Effector memory CD4-positive, alpha-beta T cell (primary cell): ENCODE results near the gene SGTA.

Experiments used
- DNase-seq, 3 donors: peaks; one replicate each; pipeline ENCODE4 v3.0.0-alpha.2; 2020
- H3K27ac ChIP-seq: 2 replicates; pipeline ENCODE4 v1.7.0; 2013; ENCODE audit warnings: mild to moderate bottlenecking, low read length, moderate library complexity; ENCODE audit not compliant: insufficient read depth, poor library complexity, severe bottlenecking
- H3K27me3 ChIP-seq: replicated peaks from 2 replicates; pipeline ENCODE4 v1.7.0; 2013; ENCODE audit warnings: mild to moderate bottlenecking, low read length; ENCODE audit not compliant: insufficient read depth, control insufficient read depth, poor library complexity, severe bottlenecking
- H3K36me3 ChIP-seq: 2 replicates; pipeline ENCODE4 v1.7.0; 2013; ENCODE audit warnings: mild to moderate bottlenecking, low read length, moderate library complexity; ENCODE audit not compliant: control insufficient read depth, insufficient read depth
- H3K4me1 ChIP-seq: 2 replicates; pipeline ENCODE4 v1.7.0; 2013; ENCODE audit warnings: low read length, mild to moderate bottlenecking; ENCODE audit not compliant: control insufficient read depth, insufficient read depth, poor library complexity, severe bottlenecking
- H3K4me3 ChIP-seq: 2 replicates; pipeline ENCODE4 v1.7.0; 2013; ENCODE audit warnings: low read length, low read depth, mild to moderate bottlenecking; ENCODE audit not compliant: insufficient read depth, poor library complexity, severe bottlenecking
- H3K9me3 ChIP-seq: 2 replicates; pipeline ENCODE4 v1.7.0; 2013; ENCODE audit warnings: mild to moderate bottlenecking, low read length, moderate library complexity; ENCODE audit not compliant: control insufficient read depth

The SGTA gene

GRCh38 chr19:2780284-2780683 is 2.8 kb downstream of the SGTA start:
- Histone ChIP-seq H3K27ac (no peak overlapping the region), H3K36me3 (peaks cover 6% of the 10 kb centered on the region), H3K4me3 (no peak overlapping the region), H3K4me1 (peaks cover 23% of the 10 kb centered on the region), H3K27me3 (no peaks in the 10 kb centered on the region), H3K9me3 (no peaks in the 10 kb centered on the region)
- DNase-seq: no peak

GRCh38 chr19:2779121-2779740 is 3.8 kb downstream of the SGTA start:
- DNase-seq: no peak
- Histone ChIP-seq H3K9me3 (no peaks in the 10 kb centered on the region), H3K36me3 (peaks cover 6% of the 10 kb centered on the region), H3K27ac (no peak overlapping the region), H3K4me3 (no peak overlapping the region), H3K27me3 (no peaks in the 10 kb centered on the region), H3K4me1 (peaks cover 22% of the 10 kb centered on the region)

GRCh38 chr19:2777952-2778683 is 5.0 kb downstream of the SGTA start:
- no peak overlapping the region for H3K27ac ChIP-seq
- no peak overlapping the region for H3K4me3 ChIP-seq
- H3K36me3 ChIP-seq: peaks cover 6% of the 10 kb centered on the region
- no peaks in the 10 kb centered on the region for H3K9me3 ChIP-seq
- no peak for DNase-seq
- peaks cover 17% of the 10 kb centered on the region for H3K4me1 ChIP-seq
- no peaks in the 10 kb centered on the region for H3K27me3 ChIP-seq

- Histone ChIP-seq H3K27ac (peak overlapping the region; percentile 74), H3K4me3 (peak overlapping the region; percentile 20), H3K9me3 (no peaks in the 10 kb centered on the region), H3K36me3 (peaks cover 9% of the 10 kb centered on the region), H3K27me3 (no peaks in the 10 kb centered on the region), H3K4me1 (peaks cover 10% of the 10 kb centered on the region)
- DNase-seq: peak; percentile 46 to 60 (median 47)
These were observed 7.3 kb downstream of the SGTA start for GRCh38 chr19:2775556-2776430.

GRCh38 chr19:2774953-2775555 is 8.0 kb downstream of the SGTA start:
- Histone ChIP-seq H3K4me3 (no peak overlapping the region), H3K9me3 (no peaks in the 10 kb centered on the region), H3K36me3 (peaks cover 9% of the 10 kb centered on the region), H3K27ac (peak overlapping the region; percentile 74), H3K27me3 (no peaks in the 10 kb centered on the region), H3K4me1 (peaks cover 10% of the 10 kb centered on the region)
- no peak for DNase-seq

GRCh38 chr19:2774083-2774679 is 8.9 kb downstream of the SGTA start:
- no peak for DNase-seq
- Histone ChIP-seq H3K36me3 (peaks cover 10% of the 10 kb centered on the region), H3K27ac (no peak overlapping the region), H3K4me1 (peaks cover 10% of the 10 kb centered on the region), H3K4me3 (no peak overlapping the region), H3K27me3 (no peaks in the 10 kb centered on the region), H3K9me3 (no peaks in the 10 kb centered on the region)

GRCh38 chr19:2771786-2772674 is 11.0 kb downstream of the SGTA start:
- Histone ChIP-seq H3K4me3 (no peak overlapping the region), H3K27ac (no peak overlapping the region), H3K27me3 (no peaks in the 10 kb centered on the region), H3K36me3 (peaks cover 23% of the 10 kb centered on the region), H3K4me1 (peaks cover 10% of the 10 kb centered on the region), H3K9me3 (no peaks in the 10 kb centered on the region)
- DNase-seq: no peak

- Histone ChIP-seq H3K4me3 (no peak overlapping the region), H3K27me3 (no peaks in the 10 kb centered on the region), H3K9me3 (no peaks in the 10 kb centered on the region), H3K4me1 (peaks cover 5% of the 10 kb centered on the region), H3K27ac (no peak overlapping the region), H3K36me3 (peaks cover 35% of the 10 kb centered on the region)
- no peak for DNase-seq
These were observed 12.7 kb downstream of the SGTA start for GRCh38 chr19:2770055-2771013.
